H1 (cell line): Measurements from ENCODE around the gene MOV10L1. TPM values are rescaled to one million over a fixed set of nuclear protein-coding genes. Genes with fewer than 3 reads are reported as not detected.
A peak's percentile ranks its signal among the peaks of the same experiment; 100 is the strongest.

Source experiments
- CTCF ChIA-PET: fragments of 300-600 bp; sonication (Branson Sonifier 250); formaldehyde crosslinking; loops from one replicate; lab custom pipeline; 2021; ENCODE audit not compliant: partially characterized antibody; lab: Charles Lee
- POLR2A ChIA-PET: fragments of 300-600 bp; sonication (Branson Sonifier 250); formaldehyde crosslinking; loops from one replicate; lab custom pipeline; 2021; ENCODE audit warnings: inconsistent platforms; ENCODE audit not compliant: partially characterized antibody; lab: Charles Lee
- DNase-seq, 2 experiments: peaks; one replicate each; pipeline versions ENCODE4 v3.0.0 to v3.0.0-alpha.2; 2010 to 2022; ENCODE audit warnings: low spot score in 2 of 2, low read depth in 1 of 2, mixed read lengths in 1 of 2
- FAIRE-seq: peaks from 2 replicates; lab custom pipeline; 2011; peaks lifted over from hg19 to GRCh38; lab: Jason Lieb, UNC
- H2AFZ ChIP-seq: 2 replicates; pipeline ENCODE4 v1.8.1; 2012; ENCODE audit warnings: low read length, inconsistent platforms
- H2AK5ac ChIP-seq: 2 replicates; pipeline ENCODE4 v1.6.1; 2013; ENCODE audit warnings: low read depth, low read length
- H2BK120ac ChIP-seq: replicated peaks from 2 replicates; pipeline ENCODE3; 2013; ENCODE audit warnings: low read depth, low read length, inconsistent platforms
- H2BK12ac ChIP-seq: 2 replicates; pipeline ENCODE4 v1.6.1; 2013; ENCODE audit warnings: low read depth, low read length
- H2BK15ac ChIP-seq: 2 replicates; pipeline ENCODE4 v1.6.1; 2013; ENCODE audit warnings: low read length
- H2BK20ac ChIP-seq: 2 replicates; pipeline ENCODE4 v1.6.1; 2013; ENCODE audit warnings: low read length
- H2BK5ac ChIP-seq: 2 replicates; pipeline ENCODE4 v1.6.1; 2013; ENCODE audit warnings: low read depth, low read length
- H3K14ac ChIP-seq: 2 replicates; pipeline ENCODE4 v1.6.1; 2013; ENCODE audit warnings: inconsistent platforms; ENCODE audit not compliant: insufficient read length
- H3K18ac ChIP-seq: 2 replicates; pipeline ENCODE4 v1.6.1; 2013; ENCODE audit warnings: low read length; ENCODE audit errors: extremely low read depth
- H3K23ac ChIP-seq: 2 replicates; pipeline ENCODE4 v1.6.1; 2013; ENCODE audit warnings: inconsistent platforms; ENCODE audit not compliant: insufficient read length
- H3K23me2 ChIP-seq: 2 replicates; pipeline ENCODE4 v1.6.1; 2013; ENCODE audit warnings: low read depth, low read length
- H3K27ac ChIP-seq: 2 replicates; pipeline ENCODE4 v1.6.1; 2011; ENCODE audit warnings: low read depth, low read length, inconsistent platforms
- H3K27me3 ChIP-seq, 4 experiments: replicated peaks in 1 of 4; 1 replicate in 1 of 4; 2 replicates in 3 of 4; pipeline versions ENCODE4 v1.6.1 to v1.8.1; 2011 to 2013; ENCODE audit warnings: low read length in 3 of 4, mild to moderate bottlenecking in 3 of 4, inconsistent platforms in 2 of 4, mixed read lengths in 2 of 4, moderate library complexity in 1 of 4; ENCODE audit not compliant: control insufficient read depth in 3 of 4, insufficient read depth in 3 of 4; ENCODE audit errors: extremely low read depth in 1 of 4
- H3K36me3 ChIP-seq, 4 experiments: 2 replicates each; pipeline versions ENCODE4 v1.6.1 to v1.8.1; 2011 to 2013; ENCODE audit warnings: mild to moderate bottlenecking in 4 of 4, low read length in 3 of 4, moderate library complexity in 2 of 4, control low read depth in 1 of 4, inconsistent platforms in 1 of 4; ENCODE audit not compliant: insufficient read depth in 4 of 4, control insufficient read depth in 2 of 4
- H3K4ac ChIP-seq: replicated peaks from 2 replicates; pipeline ENCODE3; 2013; ENCODE audit warnings: low read length, low read depth, mixed read lengths, inconsistent platforms; ENCODE audit not compliant: insufficient read length
- H3K4me1 ChIP-seq, 4 experiments: replicated peaks in 1 of 4; 1 replicate in 1 of 4; 2 replicates in 3 of 4; pipeline versions ENCODE4 v1.6.1 to v1.8.1; 2011 to 2013; ENCODE audit warnings: low read length in 3 of 4, inconsistent platforms in 2 of 4, mixed read lengths in 1 of 4; ENCODE audit not compliant: insufficient read depth in 4 of 4, control insufficient read depth in 3 of 4
- H3K4me2 ChIP-seq, 2 experiments: 2 replicates each; pipeline versions ENCODE4 v1.6.1 to v1.8.1; 2011 to 2013; ENCODE audit warnings: low read depth in 2 of 2, low read length in 2 of 2, control low read depth in 1 of 2, inconsistent platforms in 1 of 2, mild to moderate bottlenecking in 1 of 2; ENCODE audit not compliant: insufficient read depth in 1 of 2
- H3K4me3 ChIP-seq, 4 experiments: fragments of 200-600, 300-600 bp in 1 of 4; sonication (generic), shearing (Covaris generic), sonication (Bioruptor Twin) in 1 of 4; 2 replicates each; pipeline versions ENCODE4 v1.5.1 to v1.8.1; 2011 to 2016; ENCODE audit warnings: low read length in 4 of 4, low read depth in 3 of 4, control low read depth in 2 of 4, inconsistent platforms in 2 of 4, mild to moderate bottlenecking in 2 of 4, mixed read lengths in 1 of 4, moderate library complexity in 1 of 4; ENCODE audit not compliant: insufficient read depth in 2 of 4; ENCODE audit errors: extremely low read depth in 1 of 4
- H3K56ac ChIP-seq: replicated peaks from 2 replicates; pipeline ENCODE3; 2013; ENCODE audit warnings: low read depth, mild to moderate bottlenecking, mixed read lengths, low read length, inconsistent platforms; ENCODE audit not compliant: insufficient read length
- H3K79me1 ChIP-seq: 2 replicates; pipeline ENCODE4 v1.6.1; 2013; ENCODE audit warnings: low read depth, low read length, control low read depth
- H3K79me2 ChIP-seq, 2 experiments: 2 replicates each; pipeline versions ENCODE4 v1.6.1 to v1.8.1; 2012 to 2013; ENCODE audit warnings: low read length in 2 of 2, mild to moderate bottlenecking in 2 of 2, inconsistent platforms in 1 of 2; ENCODE audit not compliant: insufficient read depth in 2 of 2, control insufficient read depth in 1 of 2
- H3K9ac ChIP-seq, 4 experiments: replicated peaks in 1 of 4; 1 replicate in 1 of 4; 2 replicates in 3 of 4; pipeline versions ENCODE4 v1.6.1 to v1.8.1; 2011 to 2013; ENCODE audit warnings: low read depth in 3 of 4, low read length in 3 of 4, control low read depth in 2 of 4, mild to moderate bottlenecking in 2 of 4, moderate library complexity in 2 of 4, inconsistent platforms in 1 of 4; ENCODE audit errors: extremely low read depth in 1 of 4
- H3K9me3 ChIP-seq, 2 experiments: 2 replicates each; pipeline versions ENCODE4 v1.6.1 to v1.8.1; 2012 to 2013; ENCODE audit warnings: mild to moderate bottlenecking in 2 of 2, moderate library complexity in 2 of 2, control low read depth in 1 of 2, inconsistent platforms in 1 of 2, low read depth in 1 of 2, low read length in 1 of 2, mixed read lengths in 1 of 2; ENCODE audit not compliant: insufficient read depth in 2 of 2
- H4K20me1 ChIP-seq, 2 experiments: replicated peaks in 1 of 2; 2 replicates each; pipeline versions ENCODE3 to v1.8.1; 2011 to 2013; ENCODE audit warnings: inconsistent platforms in 2 of 2, low read length in 2 of 2, mild to moderate bottlenecking in 1 of 2; ENCODE audit not compliant: insufficient read depth in 2 of 2, control insufficient read depth in 1 of 2
- H4K5ac ChIP-seq: 2 replicates; pipeline ENCODE4 v1.6.1; 2013; ENCODE audit warnings: low read length, low read depth, mixed read lengths, inconsistent platforms; ENCODE audit not compliant: insufficient read length
- H4K8ac ChIP-seq: 2 replicates; pipeline ENCODE4 v1.8.0; 2013; ENCODE audit warnings: mild to moderate bottlenecking, moderate library complexity, low read length, inconsistent platforms; ENCODE audit not compliant: insufficient read depth; ENCODE audit errors: extremely low read depth
- H4K91ac ChIP-seq: replicated peaks from 2 replicates; pipeline ENCODE3; 2013; ENCODE audit warnings: low read length, mixed read lengths, inconsistent platforms; ENCODE audit not compliant: insufficient read length
- CEBPB ChIP-seq: IDR thresholded peaks from 2 replicates; pipeline ENCODE4 v1.6.1; 2012; ENCODE audit warnings: low read depth, low read length
- POLR2AphosphoS5 ChIP-seq: IDR thresholded peaks from 2 replicates; pipeline ENCODE4 v1.6.1; 2011; ENCODE audit warnings: low read depth, low read length
- WGBS, 2 experiments: shearing (Covaris generic) in 1 of 2; methylation state at CpG; one replicate each; pipeline versions ENCODE4 v1.1.6 to v1.1.7; 2013 to 2015; ENCODE audit warnings: low lambda C conversion rate in 2 of 2, mixed read lengths in 2 of 2, inconsistent platforms in 1 of 2, low coverage in 1 of 2, missing lambda C conversion rate in 1 of 2; ENCODE audit not compliant: insufficient replicate concordance in 2 of 2, insufficient coverage in 1 of 2, insufficient read length in 1 of 2; ENCODE audit errors: extremely low coverage in 1 of 2, missing lambda C conversion rate in 1 of 2; 5-methylcytosine and 5-hydroxymethylcytosine counted together
- polyA plus RNA-seq, 7 experiments: library from polyadenylated mRNA; depleted of rRNA in 3 of 7; stranded (reverse) in 5 of 7; unstranded in 2 of 7; fragments of >200 nt in 5 of 7; fragments of 200-250 nt in 2 of 7; gene quantifications; 1 replicate in 5 of 7; 2 replicates in 1 of 7; 4 replicates in 1 of 7; pipeline versions ENCODE4 v1.2.1 to v1.2.3, GENCODE V29; 2011 to 2013; ENCODE audit warnings: missing spikeins in 2 of 7, mixed read lengths in 2 of 7
- total RNA-seq: library from RNA; stranded (reverse); fragmentation: NEBNext Ultra II Directional; extraction: Animal tissue kit (Norgen Biotek cat#: 25700); gene quantifications from 2 replicates; pipeline ENCODE4 v1.2.1, GENCODE V29; 2021

Gene MOV10L1
- total and polyA plus RNA-seq, 2 of the 8 experiments (the other 6 are each of a cell fraction or from before 2014, with no cell fraction given), result 0.32 TPM; not detected in 1

- peaks cover 0 to 7% of the 10 kb centered on the region in 2 experiments; a peak in 1 of 4 replicates for H3K9me3 ChIP-seq
- no peaks in the 10 kb centered on the region for H3K36me3 ChIP-seq
- H3K18ac ChIP-seq, result no peak within 1 kb of the TSS
- H3K4me2 ChIP-seq, result peak within 1 kb of the TSS; percentile 41 to 55; a peak in 3 of 4 replicates
- H4K91ac ChIP-seq, result no peak within 1 kb of the TSS
- H2BK20ac ChIP-seq, result no peak within 1 kb of the TSS
- no peaks in the 10 kb centered on the region for H3K23me2 ChIP-seq
- H3K79me1 ChIP-seq, result no peaks in the 10 kb centered on the region
- 69% methylated on average over 27 of the region's 29 CpGs; no CpG with 5 or more reads in 1 of the 2 experiments for WGBS, 2 experiments
- H4K5ac ChIP-seq, result no peak within 1 kb of the TSS
- H3K4me3 ChIP-seq, result no peak within 1 kb of the TSS
- H4K20me1 ChIP-seq, result no peaks in the 10 kb centered on the region
- H3K79me2 ChIP-seq, result no peaks in the 10 kb centered on the region
- POLR2A ChIA-PET, result interaction anchor here (1.2 to 1.5 kb wide), 2 partner anchors 11 to 162 kb away, joined by 3 read pairs; no protein-coding TSS in a partner anchor
- no peak within 1 kb of the TSS; the same call in 1 of the 2 replicates for H2BK12ac ChIP-seq
- no peak within 1 kb of the TSS for H2BK5ac ChIP-seq
- DNase-seq, result no peak
- H3K27me3 ChIP-seq, result no peaks in the 10 kb centered on the region; a peak in 2 of 7 replicates
- no peak within 1 kb of the TSS for H3K23ac ChIP-seq
- no peak within 1 kb of the TSS for H2BK120ac ChIP-seq
- H2AFZ ChIP-seq, result peak within 1 kb of the TSS; percentile 75; the same call in 1 of the 2 replicates
- no peak within 1 kb of the TSS for H3K27ac ChIP-seq
- H3K56ac ChIP-seq, result no peak within 1 kb of the TSS
- CTCF ChIA-PET, result interaction anchor here (0.8 to 2.4 kb wide), 6 partner anchors 11 to 153 kb away, joined by 3 to 9 read pairs (median 3); no protein-coding TSS in a partner anchor
- 0 out of 2 replicates have a peak within 1 kb of the TSS, but pooled peaks have one; percentile 88 for H2BK15ac ChIP-seq
- peaks cover 0 to 14% (median 7%) of the 10 kb centered on the region in 4 experiments; a peak in 5 of 7 replicates for H3K4me1 ChIP-seq
- FAIRE-seq, result peak; percentile 63
- no peak within 1 kb of the TSS for H3K4ac ChIP-seq
- H3K14ac ChIP-seq, result no peak within 1 kb of the TSS
- no peak within 1 kb of the TSS; the same call in 1 of the 2 replicates for H4K8ac ChIP-seq
- H3K9ac ChIP-seq, result no peak within 1 kb of the TSS
- peak; percentile 61 for TF ChIP-seq CEBPB
- TF ChIP-seq POLR2AphosphoS5, result no peak
- no peak within 1 kb of the TSS for H2AK5ac ChIP-seq
Observed at GRCh38 chr22:50085211-50085972, 4.4 kb upstream of the MOV10L1 start, which contains the start of gene MLC1. Gene MLC1, minus strand, starts transcription at chr22:50085426. Its CDS starts 524 bp downstream, at chr22:50084902.
